ENCODE measurements around the gene CACNA2D2.

DNA sequence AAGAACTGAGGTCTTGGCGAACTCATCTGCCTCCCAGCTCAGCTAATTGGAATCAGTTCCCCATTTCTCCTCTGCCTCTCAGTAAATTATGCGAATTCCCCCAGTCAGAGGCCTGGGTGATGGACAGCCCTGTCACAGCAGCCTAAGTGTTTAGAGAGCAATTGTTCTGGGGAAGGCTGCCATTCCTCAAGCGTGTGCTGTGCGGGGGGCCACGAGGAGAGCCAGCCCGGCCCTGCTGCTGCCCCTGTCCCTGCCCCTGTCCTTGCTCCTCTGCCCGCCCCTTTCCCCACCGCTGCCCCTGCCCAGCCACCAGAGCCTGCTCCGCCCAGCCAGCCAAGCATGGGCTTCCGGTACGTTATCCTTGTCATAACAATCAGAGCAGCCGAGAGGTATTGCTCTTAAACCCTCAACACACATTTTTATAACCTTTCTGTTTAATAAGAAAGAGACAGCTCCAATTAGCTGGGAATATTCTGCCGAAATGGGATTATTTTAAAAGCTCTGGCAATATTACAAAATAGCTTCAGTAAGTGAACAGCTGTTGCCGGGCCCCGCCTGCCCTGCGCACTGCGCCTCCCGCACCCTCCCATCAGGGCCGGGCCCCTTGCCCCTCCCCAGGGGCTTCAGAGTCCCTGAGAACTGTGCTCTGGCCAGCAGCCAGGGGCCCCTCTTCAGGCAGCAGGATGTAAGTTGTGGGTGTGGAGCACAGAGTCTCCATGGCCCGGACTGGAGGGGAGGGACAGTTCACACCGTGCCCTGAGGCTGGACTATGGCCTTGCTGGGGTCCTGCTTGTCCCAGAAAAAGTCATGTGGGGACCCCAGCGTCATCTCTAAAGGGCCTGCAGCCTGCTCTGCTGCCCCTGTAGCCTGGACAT is 12.4 kb upstream of the CACNA2D2 start:
- TF ChIP-seq POLR2A (IDR thresholded peaks at IDR 0.05; ENCODE audit: low read depth, low read length) (no peak), BHLHE40 (IDR thresholded peaks at IDR 0.05; ENCODE audit: low read depth, low read length) (no peak), MAFK (IDR thresholded peaks at IDR 0.05; ENCODE audit: low read depth, low read length) (no peak), SMC3 (IDR thresholded peaks at IDR 0.05; ENCODE audit: low read depth, low read length) (no peak), CEBPB (IDR thresholded peaks at IDR 0.05; ENCODE audit: low read depth, low read length) (no peak)
- TF ChIP-seq, protein P1, sequence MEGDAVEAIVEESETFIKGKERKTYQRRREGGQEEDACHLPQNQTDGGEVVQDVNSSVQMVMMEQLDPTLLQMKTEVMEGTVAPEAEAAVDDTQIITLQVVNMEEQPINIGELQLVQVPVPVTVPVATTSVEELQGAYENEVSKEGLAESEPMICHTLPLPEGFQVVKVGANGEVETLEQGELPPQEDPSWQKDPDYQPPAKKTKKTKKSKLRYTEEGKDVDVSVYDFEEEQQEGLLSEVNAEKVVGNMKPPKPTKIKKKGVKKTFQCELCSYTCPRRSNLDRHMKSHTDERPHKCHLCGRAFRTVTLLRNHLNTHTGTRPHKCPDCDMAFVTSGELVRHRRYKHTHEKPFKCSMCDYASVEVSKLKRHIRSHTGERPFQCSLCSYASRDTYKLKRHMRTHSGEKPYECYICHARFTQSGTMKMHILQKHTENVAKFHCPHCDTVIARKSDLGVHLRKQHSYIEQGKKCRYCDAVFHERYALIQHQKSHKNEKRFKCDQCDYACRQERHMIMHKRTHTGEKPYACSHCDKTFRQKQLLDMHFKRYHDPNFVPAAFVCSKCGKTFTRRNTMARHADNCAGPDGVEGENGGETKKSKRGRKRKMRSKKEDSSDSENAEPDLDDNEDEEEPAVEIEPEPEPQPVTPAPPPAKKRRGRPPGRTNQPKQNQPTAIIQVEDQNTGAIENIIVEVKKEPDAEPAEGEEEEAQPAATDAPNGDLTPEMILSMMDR (conservative IDR thresholded peaks at IDR 0.05; ENCODE audit: low read depth, low read length): no peak
